GM12878 (cell line): ENCODE data around the gene LACTBL1. TPM values are rescaled to one million over a fixed set of nuclear protein-coding genes. Genes with fewer than 3 reads are reported as not detected.

Source experiments
- ATAC-seq: fragments of 200-7000 bp; cut with Tn5 transposase; 3 replicates; pipeline ENCODE4 v1.9.1; 2020; ENCODE audit warnings: mild to moderate bottlenecking, moderate library complexity
- BruUV-seq: library from RNA; stranded (reverse); fragments of 400-500 nt; replicated peaks from 2 replicates; lab custom pipeline; 2021; lab: Mats Ljungman, UMichigan
- CTCF ChIA-PET: fragments of 300-600 bp; sonication (Branson Sonifier 250); formaldehyde crosslinking; extraction: SDS; loops from one replicate; lab custom pipeline; 2021; ENCODE audit warnings: inconsistent platforms; lab: Yijun Ruan, JAX
- POLR2A ChIA-PET: fragments of 350-600 bp; formaldehyde crosslinking; extraction: SDS; loops from one replicate; lab custom pipeline; 2021; ENCODE audit warnings: inconsistent platforms; lab: Charles Lee
- RAD21 ChIA-PET: fragments of 300-600 bp; sonication (Branson Sonifier 250); formaldehyde crosslinking; loops from one replicate; lab custom pipeline; 2023; ENCODE audit warnings: antibody characterized with exemption; ENCODE audit not compliant: unreplicated experiment; lab: Charles Lee
- SMC1A ChIA-PET: fragments of 300-600 bp; sonication (Branson Sonifier 250); formaldehyde crosslinking; loops from one replicate; lab custom pipeline; 2023; ENCODE audit not compliant: unreplicated experiment, uncharacterized antibody; lab: Charles Lee
- DNase-seq: peaks from one replicate; pipeline ENCODE4 v3.0.0-alpha.2; 2011; ENCODE audit warnings: low read depth, low spot score
- FAIRE-seq: peaks from 3 replicates; lab custom pipeline; 2011; peaks lifted over from hg19 to GRCh38; lab: Jason Lieb, UNC
- H2AFZ ChIP-seq: 2 replicates; pipeline ENCODE4 v1.6.0; 2011; ENCODE audit warnings: low read depth, low read length, control low read depth; ENCODE audit not compliant: control insufficient read depth
- H3K27ac ChIP-seq: 2 replicates; pipeline ENCODE4 v1.5.1; 2011; ENCODE audit warnings: control low read depth; ENCODE audit not compliant: control insufficient read depth, insufficient read depth
- H3K27me3 ChIP-seq, 2 experiments: replicated peaks in 1 of 2; 2 replicates each; pipeline versions ENCODE4 v1.6.0 to v1.6.1; 2011; ENCODE audit warnings: low read length in 1 of 2; ENCODE audit not compliant: control insufficient read depth in 2 of 2, insufficient read depth in 2 of 2
- H3K36me3 ChIP-seq, 2 experiments: 2 replicates each; pipeline ENCODE4 v1.5.1; 2011; ENCODE audit warnings: low read length in 1 of 2; ENCODE audit not compliant: control insufficient read depth in 2 of 2, insufficient read depth in 2 of 2
- H3K4me1 ChIP-seq: 2 replicates; pipeline ENCODE4 v1.6.1; 2011; ENCODE audit warnings: mild to moderate bottlenecking, low read length, moderate library complexity, mixed read lengths; ENCODE audit not compliant: control insufficient read depth, insufficient read depth
- H3K4me2 ChIP-seq: 2 replicates; pipeline ENCODE4 v1.6.0; 2011; ENCODE audit warnings: control low read depth; ENCODE audit not compliant: control insufficient read depth, insufficient read depth
- H3K4me3 ChIP-seq: fragments of 200-600 bp; sonication (generic); 2 replicates; pipeline ENCODE4 v1.5.1; 2016
- H3K79me2 ChIP-seq: 2 replicates; pipeline ENCODE4 v1.6.0; 2011; ENCODE audit warnings: low read length; ENCODE audit not compliant: control insufficient read depth, insufficient read depth
- H3K9ac ChIP-seq: 2 replicates; pipeline ENCODE4 v1.8.0; 2011; ENCODE audit warnings: low read length, control low read depth, mixed read lengths; ENCODE audit not compliant: control insufficient read depth, insufficient read depth
- H3K9me3 ChIP-seq: replicated peaks from 3 replicates; pipeline ENCODE4 v1.5.1; 2011; ENCODE audit warnings: mild to moderate bottlenecking, low read length; ENCODE audit not compliant: control insufficient read depth, insufficient read depth
- H4K20me1 ChIP-seq: 2 replicates; pipeline ENCODE4 v1.6.0; 2011; ENCODE audit not compliant: control insufficient read depth, insufficient read depth
- EP300 ChIP-seq, 2 experiments: fragments of 150-350 bp in 1 of 2; IDR thresholded peaks; 2 replicates each; pipeline ENCODE4 v1.6.1; 2011 to 2012; ENCODE audit warnings: low read depth in 2 of 2, low read length in 2 of 2, borderline replicate concordance in 1 of 2, improper control_type of control experiment in 1 of 2, inconsistent platforms in 1 of 2; ENCODE audit not compliant: control insufficient read depth in 1 of 2
- KLF5 ChIP-seq: fragments of 450-650 bp; IDR thresholded peaks from 2 replicates; pipeline ENCODE4 v1.6.1; 2014; ENCODE audit warnings: mild to moderate bottlenecking; ENCODE audit not compliant: partially characterized antibody
- POLR2A ChIP-seq: IDR thresholded peaks from 2 replicates; pipeline ENCODE4 v1.6.1; 2011; ENCODE audit warnings: low read depth, mild to moderate bottlenecking, low read length
- POU2F2 ChIP-seq: IDR thresholded peaks from 3 replicates; pipeline ENCODE4 v1.6.1; 2011; ENCODE audit warnings: low read depth, mild to moderate bottlenecking, low read length, borderline replicate concordance
- TBL1XR1 ChIP-seq: IDR thresholded peaks from 2 replicates; pipeline ENCODE4 v1.6.1; 2012; ENCODE audit warnings: low read depth, low read length, improper control_type of control experiment
- WRNIP1 ChIP-seq: IDR thresholded peaks from 2 replicates; pipeline ENCODE4 v1.6.1; 2011; ENCODE audit warnings: low read depth, low read length, improper control_type of control experiment, borderline replicate concordance
- YBX1 ChIP-seq: fragments of 450-650 bp; IDR thresholded peaks from 2 replicates; pipeline ENCODE4 v1.6.1; 2016; ENCODE audit warnings: antibody characterized with exemption
- WGBS: methylation state at CpG from one replicate; pipeline ENCODE4 v1.1.6; 2016; ENCODE audit warnings: low lambda C conversion rate; ENCODE audit not compliant: insufficient replicate concordance, insufficient coverage; ENCODE audit errors: missing lambda C conversion rate; 5-methylcytosine and 5-hydroxymethylcytosine counted together
- in situ Hi-C: fragments of 300-500 bp; cut with MboI; formaldehyde crosslinking; loops from 9 replicates; pipeline ENCODE4 v1.14.3; 2018; ENCODE audit warnings: mixed read lengths
- intact Hi-C: fragments of 100-400 bp; cut with micrococcal nuclease; formaldehyde crosslinking; loops from one replicate; pipeline ENCODE4 v1.14.2; 2022; ENCODE audit not compliant: unreplicated experiment
- polyA plus RNA-seq, 11 experiments: library from polyadenylated mRNA; depleted of rRNA in 4 of 11; unstranded in 6 of 11; stranded (reverse) in 5 of 11; fragments of >200 nt; fragmentation: Nextera tagmentation in 4 of 11; fragmentation: Illumina TruSeq in 1 of 11; extraction: Ambion mirVana in 4 of 11; extraction: Trizol in 1 of 11; gene quantifications; 1 replicate in 1 of 11; 2 replicates in 10 of 11; pipeline versions ENCODE4 v1.2.1 to v1.2.3, GENCODE V29; 2011 to 2016; ENCODE audit warnings: inconsistent platforms in 2 of 11, missing spikeins in 2 of 11, low read depth in 1 of 11
- total RNA-seq, 4 experiments: library from RNA; depleted of rRNA in 3 of 4; stranded (reverse); fragments of >200 nt in 3 of 4; fragmentation: Illumina TruSeq in 1 of 4; extraction: Trizol in 1 of 4; gene quantifications; 2 replicates each; pipeline versions ENCODE4 v1.2.1 to v1.2.3, GENCODE V29; 2013 to 2021
- TF ChIP-seq, protein P1 (sequence below): fragments of 150-350 bp; IDR thresholded peaks from 2 replicates; pipeline ENCODE4 v1.6.1; 2014; ENCODE audit warnings: mild to moderate bottlenecking, low read depth, low read length
- TF ChIP-seq, protein P2 (sequence below): fragments of 450-650 bp; formaldehyde crosslinking; IDR thresholded peaks from 2 replicates; pipeline ENCODE4 v1.4.0; 2022; ENCODE audit warnings: mild to moderate bottlenecking, moderate library complexity

Gene LACTBL1
- total and polyA plus RNA-seq, 10 of the 15 experiments (the other 5 are each of a cell fraction or from before 2014, with no cell fraction given) = 0.08 TPM; not detected in 9

DNA sequence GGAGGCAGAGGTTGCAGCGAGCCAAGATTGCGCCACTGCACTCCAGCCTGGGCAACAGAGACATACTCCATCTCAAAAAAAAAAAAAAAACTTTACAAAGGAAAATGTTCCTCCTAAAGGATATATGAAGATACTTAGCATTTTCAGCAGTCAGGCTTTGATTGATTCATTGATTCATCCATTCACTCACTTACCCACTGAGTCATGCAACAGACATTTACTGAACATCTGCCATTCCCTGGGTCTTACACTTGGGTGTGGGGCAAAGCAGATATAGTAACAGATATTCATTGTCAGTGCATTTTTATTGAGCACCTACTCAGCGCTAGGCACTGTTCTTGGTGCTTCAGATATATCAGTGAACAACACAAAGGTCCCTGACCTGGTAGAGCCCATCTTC, 5.6 kb upstream of the LACTBL1 start:
- no peaks in the 10 kb centered on the region for H3K27me3 ChIP-seq
- WGBS = 62% methylated on average over 3 of the region's 3 CpGs
- in situ Hi-C loops (loop anchor here (5.0 kb wide), 2 partner anchors 119 to 209 kb away; no protein-coding TSS in a partner anchor), intact Hi-C loops (loop anchor here (5.0 kb wide), 2 partner anchors 89 to 424 kb away; no protein-coding TSS in a partner anchor)
- no peak overlapping the region for H3K4me2 ChIP-seq
- ATAC-seq = no peak
- no peak overlapping the region for H3K4me3 ChIP-seq
- no peak overlapping the region for H3K9ac ChIP-seq
- H4K20me1 ChIP-seq = no peaks in the 10 kb centered on the region
- FAIRE-seq = no peak
- no peaks in the 10 kb centered on the region for H3K4me1 ChIP-seq
- SMC1A ChIA-PET = interaction anchor here (1.0 to 2.2 kb wide), 3 partner anchors 122 to 207 kb away, joined by 4 to 14 read pairs (median 12); no protein-coding TSS in a partner anchor
- H3K79me2 ChIP-seq = no peaks in the 10 kb centered on the region
- no peak overlapping the region for H3K27ac ChIP-seq
- TF ChIP-seq, protein P1, sequence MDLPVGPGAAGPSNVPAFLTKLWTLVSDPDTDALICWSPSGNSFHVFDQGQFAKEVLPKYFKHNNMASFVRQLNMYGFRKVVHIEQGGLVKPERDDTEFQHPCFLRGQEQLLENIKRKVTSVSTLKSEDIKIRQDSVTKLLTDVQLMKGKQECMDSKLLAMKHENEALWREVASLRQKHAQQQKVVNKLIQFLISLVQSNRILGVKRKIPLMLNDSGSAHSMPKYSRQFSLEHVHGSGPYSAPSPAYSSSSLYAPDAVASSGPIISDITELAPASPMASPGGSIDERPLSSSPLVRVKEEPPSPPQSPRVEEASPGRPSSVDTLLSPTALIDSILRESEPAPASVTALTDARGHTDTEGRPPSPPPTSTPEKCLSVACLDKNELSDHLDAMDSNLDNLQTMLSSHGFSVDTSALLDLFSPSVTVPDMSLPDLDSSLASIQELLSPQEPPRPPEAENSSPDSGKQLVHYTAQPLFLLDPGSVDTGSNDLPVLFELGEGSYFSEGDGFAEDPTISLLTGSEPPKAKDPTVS = no peak
- RAD21 ChIA-PET = interaction anchor here (2.1 kb wide), 1 partner anchor 206 kb away, joined by 16 read pairs; no protein-coding TSS in a partner anchor
- H3K36me3 ChIP-seq = no peaks in the 10 kb centered on the region
- no peaks in the 10 kb centered on the region for H3K9me3 ChIP-seq
- no peak overlapping the region for H2AFZ ChIP-seq
- no TSS peak for BruUV-seq
- no peak for DNase-seq
- CTCF ChIA-PET = interaction anchor here (0.6 to 15.3 kb wide), 4 partner anchors 117 to 207 kb away, joined by 3 to 114 read pairs (median 10); no protein-coding TSS in a partner anchor
- POLR2A ChIA-PET = no interaction called here

DNA sequence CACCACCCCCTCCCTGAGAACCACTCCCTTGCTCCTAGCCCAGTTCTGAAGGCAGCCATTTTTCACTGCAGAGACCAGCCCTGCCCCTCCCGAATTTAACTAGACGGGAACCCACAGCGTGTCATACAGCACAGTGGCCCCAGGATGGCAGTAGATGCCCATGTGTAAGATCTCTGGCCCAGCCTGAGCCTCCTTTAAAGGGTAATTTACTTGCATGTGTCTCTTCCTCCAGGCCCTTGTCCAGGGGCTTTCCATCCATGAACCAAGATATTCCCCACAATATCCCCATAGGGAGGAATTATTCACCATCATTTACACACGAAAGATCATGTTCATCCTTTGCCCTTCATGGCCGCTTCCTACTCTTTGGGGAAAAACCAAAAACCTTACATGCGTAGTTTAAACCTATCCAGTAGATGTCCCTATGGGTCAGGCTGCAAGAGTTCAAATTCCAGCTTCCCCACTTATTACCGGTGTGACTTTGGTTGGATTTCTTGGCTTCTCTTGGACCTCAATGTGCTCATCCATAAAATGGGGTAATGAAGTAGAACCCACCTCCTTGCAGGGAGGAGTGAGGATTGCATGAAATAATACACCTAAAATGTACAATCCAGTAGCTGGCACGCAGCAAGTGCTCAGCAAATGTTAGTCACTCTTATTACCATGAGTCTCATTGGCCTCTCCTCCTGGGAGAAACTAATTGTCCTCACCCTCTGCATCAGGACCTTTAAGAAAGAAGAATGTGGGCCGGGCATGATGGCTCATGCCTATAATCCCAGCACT, 4.0 kb upstream of the LACTBL1 start:
- H3K36me3 ChIP-seq = no peaks in the 10 kb centered on the region
- DNase-seq (peak; percentile 40), FAIRE-seq (peak; percentile 87), ATAC-seq (peak; percentile 99)
- H3K27me3 ChIP-seq = peaks cover 0 to under 1% of the 10 kb centered on the region in 2 experiments; a peak in 2 of 4 replicates
- ChIA-PET POLR2A (interaction anchor here (0.6 kb wide), 1 partner anchor 204 kb away, joined by 6 read pairs; no protein-coding TSS in a partner anchor), RAD21 (interaction anchor here (0.7 to 2.8 kb wide), 4 partner anchors 122 to 211 kb away, joined by 3 to 24 read pairs (median 4); no protein-coding TSS in a partner anchor), SMC1A (interaction anchor here (0.5 to 2.2 kb wide), 8 partner anchors 65 to 287 kb away, joined by 3 to 12 read pairs (median 4); no protein-coding TSS in a partner anchor), CTCF (interaction anchor here (0.7 to 15.3 kb wide), 13 partner anchors 12 to 287 kb away, joined by 3 to 114 read pairs (median 4); partner anchors contain the start of gene KDM1A)
- H2AFZ ChIP-seq = peak overlapping the region; percentile 75
- 26% methylated on average over 9 of the region's 9 CpGs for WGBS
- H3K4me3 ChIP-seq = no peak overlapping the region
- no peak overlapping the region for H3K4me2 ChIP-seq
- no peaks in the 10 kb centered on the region for H3K4me1 ChIP-seq
- in situ Hi-C loops = loop anchor here (5.0 kb wide), 2 partner anchors 121 to 211 kb away; no protein-coding TSS in a partner anchor
- no peak overlapping the region for H3K9ac ChIP-seq
- H3K27ac ChIP-seq = no peak overlapping the region
- no peaks in the 10 kb centered on the region for H3K79me2 ChIP-seq
- no peaks in the 10 kb centered on the region for H4K20me1 ChIP-seq
- no peaks in the 10 kb centered on the region for H3K9me3 ChIP-seq
- BruUV-seq = no TSS peak
- intact Hi-C loops = loop anchor here (1.0 to 5.0 kb wide), 5 partner anchors 91 to 426 kb away; no protein-coding TSS in a partner anchor
- TF ChIP-seq TBL1XR1 (no peak), EP300 (IDR thresholded peaks at IDR 0.05; ENCODE audit: borderline replicate concordance in 1 of 2, control insufficient read depth in 1 of 2, low read depth in 2 of 2, low read length in 2 of 2) (no peak), YBX1 (no peak), WRNIP1 (no peak), POLR2A (no peak), POU2F2 (peak; percentile 46; the same call in 1 of the 3 replicates), KLF5 (no peak)
- TF ChIP-seq, protein P2, sequence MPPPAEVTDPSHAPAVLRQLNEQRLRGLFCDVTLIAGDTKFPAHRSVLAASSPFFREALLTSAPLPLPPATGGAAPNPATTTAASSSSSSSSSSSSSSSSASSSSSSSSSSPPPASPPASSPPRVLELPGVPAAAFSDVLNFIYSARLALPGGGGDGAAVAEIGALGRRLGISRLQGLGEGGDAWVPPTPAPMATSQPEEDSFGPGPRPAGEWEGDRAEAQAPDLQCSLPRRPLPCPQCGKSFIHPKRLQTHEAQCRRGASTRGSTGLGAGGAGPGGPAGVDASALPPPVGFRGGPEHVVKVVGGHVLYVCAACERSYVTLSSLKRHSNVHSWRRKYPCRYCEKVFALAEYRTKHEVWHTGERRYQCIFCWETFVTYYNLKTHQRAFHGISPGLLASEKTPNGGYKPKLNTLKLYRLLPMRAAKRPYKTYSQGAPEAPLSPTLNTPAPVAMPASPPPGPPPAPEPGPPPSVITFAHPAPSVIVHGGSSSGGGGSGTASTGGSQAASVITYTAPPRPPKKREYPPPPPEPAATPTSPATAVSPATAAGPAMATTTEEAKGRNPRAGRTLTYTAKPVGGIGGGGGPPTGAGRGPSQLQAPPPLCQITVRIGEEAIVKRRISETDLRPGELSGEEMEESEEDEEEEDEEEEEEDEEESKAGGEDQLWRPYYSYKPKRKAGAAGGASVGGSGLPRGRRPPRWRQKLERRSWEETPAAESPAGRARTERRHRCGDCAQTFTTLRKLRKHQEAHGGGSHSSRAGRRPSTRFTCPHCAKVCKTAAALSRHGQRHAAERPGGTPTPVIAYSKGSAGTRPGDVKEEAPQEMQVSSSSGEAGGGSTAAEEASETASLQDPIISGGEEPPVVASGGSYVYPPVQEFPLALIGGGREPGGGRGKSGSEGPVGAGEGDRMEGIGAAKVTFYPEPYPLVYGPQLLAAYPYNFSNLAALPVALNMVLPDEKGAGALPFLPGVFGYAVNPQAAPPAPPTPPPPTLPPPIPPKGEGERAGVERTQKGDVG (CRISPR knock-in tag) = no peak
